Large intestine (tissue), 12 donors: ENCODE data around the gene BEST2. TPM values are rescaled to one million over a fixed set of nuclear protein-coding genes. Genes with fewer than 3 reads are reported as not detected.
"Not testable (repeated sequence)": the region's sequence is repeated elsewhere in the genome, so short reads cannot be mapped to it uniquely, and the experiment has no call there.

Experiments
- DNase-seq, 2 donors: peaks; one replicate each; pipeline versions ENCODE4 v3.0.0 to v3.0.0-alpha.2; 2013
- H3K27ac ChIP-seq: one replicate; pipeline ENCODE4 v1.5.1; 2013; ENCODE audit warnings: low read length
- H3K27me3 ChIP-seq: 2 replicates; pipeline ENCODE4 v1.6.1; 2013; ENCODE audit warnings: low read length; ENCODE audit not compliant: control insufficient read depth, insufficient read depth
- H3K36me3 ChIP-seq: 2 replicates; pipeline ENCODE4 v1.6.1; 2013; ENCODE audit warnings: low read length; ENCODE audit not compliant: control insufficient read depth, insufficient read depth
- H3K4me1 ChIP-seq: one replicate; pipeline ENCODE4 v1.6.1; 2013; ENCODE audit warnings: low read length; ENCODE audit not compliant: control insufficient read depth, insufficient read depth
- H3K4me3 ChIP-seq: one replicate; pipeline ENCODE4 v1.5.1; 2013; ENCODE audit warnings: low read length
- H3K9me3 ChIP-seq: one replicate; pipeline ENCODE4 v1.6.1; 2013; ENCODE audit warnings: mild to moderate bottlenecking, low read depth, low read length, moderate library complexity; ENCODE audit not compliant: control insufficient read depth
- WGBS: methylation state at CpG from one replicate; pipeline ENCODE4 v1.1.5; 2013; ENCODE audit warnings: low lambda C conversion rate; ENCODE audit not compliant: insufficient coverage; 5-methylcytosine and 5-hydroxymethylcytosine counted together
- long read RNA-seq, 11 donors: transcript quantifications; one replicate each; lab custom pipeline, GENCODE V29; 2026
- polyA plus RNA-seq: library from polyadenylated mRNA; unstranded; fragments of 120-200 nt; gene quantifications from one replicate; pipeline ENCODE4 v1.2.1, GENCODE V29; 2013

The BEST2 gene
- 0.10 TPM for polyA plus RNA-seq
- long read RNA-seq, donor 1, result 0 reads
- long read RNA-seq, donor 2, result 0 reads
- long read RNA-seq, donor 3, result 0 reads
- long read RNA-seq, donor 4, result 0 reads
- long read RNA-seq, donor 5, result 0 reads
- long read RNA-seq, donor 6, result 0 reads
- long read RNA-seq, donor 7, result 0 reads
- long read RNA-seq, donor 8, result 0 reads
- long read RNA-seq, donor 9, result 0 reads
- long read RNA-seq, donor 10, result 0 reads
- long read RNA-seq, donor 11, result 0 reads

DNA sequence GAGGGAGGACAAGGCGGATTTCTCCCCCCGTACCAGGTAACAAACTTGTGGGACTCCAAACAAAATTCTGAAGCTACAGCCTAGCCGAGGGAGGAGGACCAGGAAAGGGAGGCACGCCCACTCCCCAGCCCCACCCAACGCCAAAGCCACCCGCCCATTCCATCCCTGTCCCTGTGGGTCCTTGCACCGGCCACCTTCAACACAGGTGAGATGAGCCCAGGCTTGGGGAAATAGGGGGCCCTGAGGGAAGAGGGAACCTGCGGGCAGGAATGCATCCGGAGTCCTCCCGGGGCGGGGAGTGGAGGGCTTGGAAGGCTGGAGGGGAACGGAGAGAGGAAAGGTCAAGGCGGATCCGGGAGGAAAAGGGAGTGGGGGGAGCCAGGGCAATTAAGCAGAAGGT lies at the start of gene BEST2:
TSS of gene BEST2 (plus strand) at position 157 of the 400 bp plus-strand sequence. CDS start 802 bp downstream, outside the sequence.
- Histone ChIP-seq H3K27me3 (peaks cover 33% of the 10 kb centered on the region), H3K36me3 (peaks cover 18% of the 10 kb centered on the region), H3K9me3 (peaks cover 18% of the 10 kb centered on the region), H3K4me3 (no peak within 1 kb of the TSS), H3K27ac (no peak within 1 kb of the TSS), H3K4me1 (no peaks in the 10 kb centered on the region)
- 40% methylated on average over 2 of the region's 14 CpGs for WGBS
- DNase-seq, result no peak

DNA sequence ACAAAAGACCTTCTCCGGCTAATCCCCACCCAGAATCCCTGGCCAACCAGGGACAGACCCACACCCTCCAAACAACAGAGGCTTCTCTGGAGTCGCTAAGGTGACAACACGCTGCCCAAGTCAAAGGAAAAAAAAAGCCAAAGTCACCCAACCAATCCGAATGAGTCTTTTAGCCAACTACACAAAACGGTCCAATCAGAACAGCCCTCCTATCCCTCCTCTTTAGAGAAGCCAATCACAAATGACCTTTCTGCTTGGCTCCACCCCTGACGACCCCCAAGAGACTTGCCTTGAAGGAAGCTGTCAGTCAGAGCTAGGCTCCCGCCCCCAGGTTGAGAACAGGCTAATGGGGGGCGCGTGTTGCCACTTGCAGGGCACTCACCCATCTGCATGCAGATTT lies 48.5 kb upstream of the BEST2 start:
- no CpG with 5 or more reads among the region's 9 CpGs for WGBS
- H3K9me3 ChIP-seq, result no peaks in the 10 kb centered on the region
- no peaks in the 10 kb centered on the region for H3K4me1 ChIP-seq
- H3K36me3 ChIP-seq, result peaks cover 85% of the 10 kb centered on the region
- DNase-seq, result no peak
- no peaks in the 10 kb centered on the region for H3K27me3 ChIP-seq
- no peak overlapping the region for H3K27ac ChIP-seq
- H3K4me3 ChIP-seq, result no peak overlapping the region

DNA sequence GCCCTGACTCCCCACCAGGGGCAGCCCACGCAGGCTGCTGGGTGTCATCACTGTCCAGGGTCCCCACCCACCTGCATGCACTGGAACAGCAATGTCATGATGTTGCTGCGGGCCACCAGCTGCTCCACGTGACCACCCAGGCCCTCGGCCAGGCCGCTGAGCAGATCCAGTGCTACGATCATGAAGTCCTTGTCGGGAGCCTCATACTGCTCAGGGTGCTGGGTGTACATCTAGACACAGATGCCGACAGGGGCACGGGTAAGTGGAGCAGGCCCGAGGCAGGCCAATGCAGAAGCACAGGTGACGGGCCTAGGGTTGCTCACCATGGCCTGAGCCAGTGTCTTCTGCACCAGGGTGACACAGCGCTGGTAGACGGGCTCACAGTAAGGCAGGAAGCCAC lies 46.4 kb upstream of the BEST2 start:
- DNase-seq, result no peak
- H3K4me3 ChIP-seq, result no peak overlapping the region
- no peaks in the 10 kb centered on the region for H3K9me3 ChIP-seq
- H3K27ac ChIP-seq, result no peak overlapping the region
- H3K4me1 ChIP-seq, result no peaks in the 10 kb centered on the region
- WGBS, result no CpG with 5 or more reads among the region's 13 CpGs
- H3K27me3 ChIP-seq, result no peaks in the 10 kb centered on the region
- peaks cover 88% of the 10 kb centered on the region for H3K36me3 ChIP-seq

DNA sequence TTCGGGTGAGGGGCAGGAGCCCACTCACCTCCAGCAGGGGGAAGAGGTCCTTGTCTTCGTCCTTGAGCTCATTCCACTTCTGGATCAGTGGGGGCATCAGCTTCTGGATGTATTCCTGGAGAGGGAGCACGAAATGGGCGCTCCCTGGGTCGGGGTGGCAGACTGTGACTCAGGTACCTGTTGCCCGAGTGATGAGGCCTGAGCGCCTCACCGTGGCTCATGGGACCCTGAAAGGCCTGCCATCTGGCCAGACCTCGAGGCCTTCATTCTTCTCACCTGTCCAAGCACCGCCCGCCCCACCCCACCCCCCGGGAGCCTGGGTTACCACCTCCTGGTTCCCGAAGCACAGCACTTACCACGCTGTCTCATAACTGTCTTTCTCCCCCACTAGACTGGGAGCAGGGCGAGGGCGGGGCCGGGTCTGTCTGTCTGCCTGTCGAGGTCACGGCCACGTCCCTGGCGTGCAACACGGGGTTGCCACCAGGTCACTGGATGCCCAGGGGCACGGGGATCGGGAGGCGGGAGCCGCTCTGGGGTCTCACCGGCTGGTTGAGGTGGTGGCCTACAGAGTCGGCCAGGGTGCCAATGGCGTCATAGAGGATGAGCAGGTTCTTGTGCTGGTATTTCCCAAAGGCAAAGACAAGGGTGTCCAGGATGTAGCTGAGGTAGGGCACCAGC lies 45.8 kb upstream of the BEST2 start:
- H3K36me3 ChIP-seq, result peaks cover 90% of the 10 kb centered on the region
- H3K9me3 ChIP-seq, result no peaks in the 10 kb centered on the region
- H3K27me3 ChIP-seq, result no peaks in the 10 kb centered on the region
- H3K4me3 ChIP-seq, result no peak overlapping the region
- DNase-seq, result no peak
- no peak overlapping the region for H3K27ac ChIP-seq
- H3K4me1 ChIP-seq, result no peaks in the 10 kb centered on the region
- no CpG with 5 or more reads among the region's 29 CpGs for WGBS

DNA sequence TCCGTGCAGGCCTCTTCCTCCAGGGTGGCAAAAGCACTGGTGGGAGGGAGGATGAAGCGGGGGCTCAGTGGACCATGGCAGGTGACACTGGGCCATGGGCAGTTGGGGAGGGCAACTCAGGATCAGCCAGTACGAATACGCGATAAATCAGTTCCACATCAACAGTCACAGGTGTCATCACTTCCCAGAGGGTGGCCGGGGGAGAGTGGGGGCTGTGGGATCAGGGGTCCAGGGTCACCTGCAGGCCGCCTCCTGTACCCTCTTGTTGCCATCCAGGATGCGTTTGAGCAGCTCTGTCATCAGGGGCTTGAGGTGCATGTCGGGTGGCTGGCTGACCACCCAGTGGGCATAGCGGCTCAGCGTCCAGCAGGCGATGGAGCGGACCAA lies 45.3 kb upstream of the BEST2 start:
- H3K36me3 ChIP-seq, result peaks cover 89% of the 10 kb centered on the region
- no peak overlapping the region for H3K4me3 ChIP-seq

DNA sequence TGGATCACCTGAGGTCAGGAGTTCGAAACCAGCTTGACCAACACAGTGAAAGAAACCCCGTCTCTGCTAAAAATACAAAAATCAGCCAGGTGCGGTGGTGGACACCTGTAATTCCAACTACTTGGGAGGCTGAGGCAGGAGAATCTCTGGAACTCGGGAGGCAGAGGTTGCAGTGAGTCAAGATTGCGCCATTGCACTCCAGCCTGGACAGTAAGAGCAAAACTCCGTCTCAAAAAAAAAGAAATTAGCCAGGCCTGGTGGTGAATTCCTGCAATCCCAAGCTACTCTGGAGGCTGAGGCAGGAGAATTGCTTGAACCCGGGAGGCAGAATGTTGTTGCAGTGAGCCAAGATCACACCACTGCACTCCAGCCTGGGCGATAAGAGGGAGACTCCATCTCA lies 43.0 kb upstream of the BEST2 start:
- 100% methylated on average over 1 of the region's 8 CpGs for WGBS
- Histone ChIP-seq H3K4me1 (no peaks in the 10 kb centered on the region), H3K4me3 (no peak overlapping the region), H3K9me3 (no peaks in the 10 kb centered on the region), H3K27me3 (no peaks in the 10 kb centered on the region), H3K27ac (no peak overlapping the region), H3K36me3 (peaks cover 81% of the 10 kb centered on the region)
- no peak for DNase-seq

More for the DNA sequence above, 45.3 kb upstream of the BEST2 start:
- H3K4me1 ChIP-seq, result no peaks in the 10 kb centered on the region
- H3K9me3 ChIP-seq, result no peaks in the 10 kb centered on the region
- no CpG with 5 or more reads among the region's 13 CpGs for WGBS
- no peak overlapping the region for H3K27ac ChIP-seq
- H3K27me3 ChIP-seq, result no peaks in the 10 kb centered on the region
- no peak for DNase-seq

DNA sequence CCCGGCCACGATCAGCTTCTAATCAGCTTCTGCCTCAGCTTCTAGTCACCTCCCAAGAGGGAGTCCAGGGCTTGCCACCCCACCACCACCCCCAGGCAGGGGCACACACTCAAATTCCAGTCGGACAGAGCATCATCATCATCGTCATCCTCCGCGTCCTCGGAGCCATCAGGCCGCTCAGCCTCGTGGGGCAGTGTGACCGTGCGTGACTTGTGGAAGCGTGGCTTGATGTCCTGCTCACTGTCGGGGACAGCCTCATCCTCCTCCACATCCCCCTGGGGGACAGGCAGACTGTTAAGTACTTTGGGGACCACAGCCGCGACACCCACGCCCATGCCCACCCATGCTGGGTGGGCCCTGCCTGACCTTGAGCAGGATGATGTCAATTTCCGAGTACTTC lies 40.4 kb upstream of the BEST2 start:
- H3K27ac ChIP-seq, result no peak overlapping the region
- H3K4me1 ChIP-seq, result no peaks in the 10 kb centered on the region
- H3K36me3 ChIP-seq, result peaks cover 81% of the 10 kb centered on the region
- no peak overlapping the region for H3K4me3 ChIP-seq
- no peak for DNase-seq
- WGBS, result no CpG with 5 or more reads among the region's 17 CpGs
- peaks cover 3% of the 10 kb centered on the region for H3K9me3 ChIP-seq
- H3K27me3 ChIP-seq, result no peaks in the 10 kb centered on the region

DNA sequence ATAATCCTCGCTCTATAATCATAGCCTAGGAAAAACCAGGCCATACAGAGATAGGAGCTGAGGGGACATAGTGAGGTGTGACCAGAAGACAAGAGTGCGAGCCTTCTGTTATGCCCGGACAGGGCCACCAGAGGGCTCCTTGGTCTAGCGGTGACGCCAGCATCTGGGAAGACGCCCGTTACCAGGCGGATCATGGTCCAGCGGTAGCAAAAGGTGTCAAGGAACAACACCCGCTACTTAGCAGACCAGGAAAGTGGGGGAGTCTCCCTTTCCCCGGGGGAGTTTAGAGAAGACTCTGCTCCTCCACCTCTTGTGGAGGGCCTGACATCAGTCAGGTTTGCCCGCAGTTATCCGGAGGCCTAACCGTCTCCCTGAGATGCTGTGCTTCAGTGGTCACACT lies 39.5 kb upstream of the BEST2 start:
- not testable (repeated sequence) for H3K9me3 ChIP-seq, H3K27ac ChIP-seq, H3K27me3 ChIP-seq, DNase-seq, H3K4me3 ChIP-seq, H3K4me1 ChIP-seq
- peaks cover 79% of the 10 kb centered on the region for H3K36me3 ChIP-seq
- WGBS, result no CpG with 5 or more reads among the region's 14 CpGs

DNA sequence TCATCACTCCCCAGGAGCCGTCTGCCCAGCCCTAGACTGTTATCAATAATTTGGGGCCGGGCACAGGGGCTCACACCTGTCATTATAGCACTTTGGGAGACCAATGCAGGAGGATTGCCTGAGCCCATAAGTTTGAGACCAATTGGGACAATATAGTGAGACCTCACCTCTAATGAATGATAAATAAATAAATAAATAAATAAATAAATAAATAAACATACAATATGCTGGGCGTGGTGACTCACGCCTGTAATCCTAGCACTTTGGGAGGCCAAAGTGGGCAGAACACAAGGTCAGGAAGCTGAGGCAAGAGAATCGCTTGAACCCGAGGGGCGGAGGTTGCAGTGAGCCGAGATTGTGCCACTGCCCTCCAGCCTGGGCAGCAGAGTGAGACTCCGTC lies 38.3 kb upstream of the BEST2 start:
- H3K4me3 ChIP-seq, H3K27me3 ChIP-seq, H3K27ac ChIP-seq, H3K9me3 ChIP-seq, DNase-seq, H3K4me1 ChIP-seq: not testable (repeated sequence)
- WGBS, result 93% methylated on average over 2 of the region's 9 CpGs
- peaks cover 74% of the 10 kb centered on the region for H3K36me3 ChIP-seq

DNA sequence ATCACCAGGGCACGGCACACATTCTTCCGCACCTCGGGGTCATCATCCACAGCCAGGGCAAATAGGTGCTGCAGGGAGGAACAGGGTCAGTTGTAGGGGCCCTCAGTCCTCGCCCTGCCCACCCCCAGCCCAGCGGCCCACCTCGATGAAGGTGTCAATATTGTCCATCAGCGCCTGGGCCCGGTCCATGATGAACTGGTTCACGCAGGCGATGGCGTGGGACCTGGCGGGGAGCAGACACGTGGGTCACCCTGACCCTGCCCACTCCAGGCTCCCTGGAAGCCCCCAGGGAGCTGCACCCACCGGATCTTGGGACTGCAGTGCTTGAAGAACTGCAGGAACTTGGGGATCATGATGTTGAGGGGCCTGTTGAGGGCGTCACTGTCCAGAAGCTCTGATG lies 36.5 kb upstream of the BEST2 start:
- no peak for DNase-seq
- WGBS, result no CpG with 5 or more reads among the region's 15 CpGs
- Histone ChIP-seq H3K36me3 (peaks cover 74% of the 10 kb centered on the region), H3K27ac (no peak overlapping the region), H3K4me1 (no peaks in the 10 kb centered on the region), H3K9me3 (peaks cover 3% of the 10 kb centered on the region), H3K27me3 (no peaks in the 10 kb centered on the region), H3K4me3 (no peak overlapping the region)

DNA sequence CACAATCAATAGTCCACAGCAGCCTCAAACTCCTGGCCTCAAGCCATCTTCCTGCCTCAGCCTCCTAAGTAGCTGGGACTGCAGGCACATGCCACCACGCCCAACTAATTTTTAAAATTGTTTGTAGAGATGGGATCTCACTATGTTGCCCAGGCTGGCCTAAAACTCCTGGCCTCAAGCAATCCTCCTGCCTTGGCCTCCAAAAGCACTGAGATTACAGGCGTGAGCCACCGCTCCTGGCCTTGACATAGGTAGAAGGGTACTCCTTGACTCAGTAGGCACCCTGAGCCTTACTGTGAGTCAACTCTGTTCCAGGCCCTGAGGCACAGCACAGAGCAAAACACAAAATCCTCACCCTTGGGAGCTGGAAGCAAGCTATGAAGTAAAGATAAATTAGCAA lies 35.7 kb upstream of the BEST2 start:
- no peaks in the 10 kb centered on the region for H3K27me3 ChIP-seq
- peaks cover 3% of the 10 kb centered on the region for H3K9me3 ChIP-seq
- H3K27ac ChIP-seq, result no peak overlapping the region
- no peak for DNase-seq
- no CpG with 5 or more reads among the region's 3 CpGs for WGBS
- H3K4me1 ChIP-seq, result peaks cover 5% of the 10 kb centered on the region
- H3K4me3 ChIP-seq, result no peak overlapping the region
- H3K36me3 ChIP-seq, result peaks cover 66% of the 10 kb centered on the region
